Measurements from ENCODE around the gene RDH11. TPM values are rescaled to one million over a fixed set of nuclear protein-coding genes. Genes with fewer than 3 reads are reported as not detected.
"Not testable (repeated sequence)": the region's sequence is repeated elsewhere in the genome, so short reads cannot be mapped to it uniquely, and the experiment has no call there.

Gene RDH11, protein sequence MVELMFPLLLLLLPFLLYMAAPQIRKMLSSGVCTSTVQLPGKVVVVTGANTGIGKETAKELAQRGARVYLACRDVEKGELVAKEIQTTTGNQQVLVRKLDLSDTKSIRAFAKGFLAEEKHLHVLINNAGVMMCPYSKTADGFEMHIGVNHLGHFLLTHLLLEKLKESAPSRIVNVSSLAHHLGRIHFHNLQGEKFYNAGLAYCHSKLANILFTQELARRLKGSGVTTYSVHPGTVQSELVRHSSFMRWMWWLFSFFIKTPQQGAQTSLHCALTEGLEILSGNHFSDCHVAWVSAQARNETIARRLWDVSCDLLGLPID
- polyA plus RNA-seq (ENCODE audit: insufficient read length in 4 of 4), result 100 to 1,000 TPM; 104 to 117 (median 115) TPM

DNA sequence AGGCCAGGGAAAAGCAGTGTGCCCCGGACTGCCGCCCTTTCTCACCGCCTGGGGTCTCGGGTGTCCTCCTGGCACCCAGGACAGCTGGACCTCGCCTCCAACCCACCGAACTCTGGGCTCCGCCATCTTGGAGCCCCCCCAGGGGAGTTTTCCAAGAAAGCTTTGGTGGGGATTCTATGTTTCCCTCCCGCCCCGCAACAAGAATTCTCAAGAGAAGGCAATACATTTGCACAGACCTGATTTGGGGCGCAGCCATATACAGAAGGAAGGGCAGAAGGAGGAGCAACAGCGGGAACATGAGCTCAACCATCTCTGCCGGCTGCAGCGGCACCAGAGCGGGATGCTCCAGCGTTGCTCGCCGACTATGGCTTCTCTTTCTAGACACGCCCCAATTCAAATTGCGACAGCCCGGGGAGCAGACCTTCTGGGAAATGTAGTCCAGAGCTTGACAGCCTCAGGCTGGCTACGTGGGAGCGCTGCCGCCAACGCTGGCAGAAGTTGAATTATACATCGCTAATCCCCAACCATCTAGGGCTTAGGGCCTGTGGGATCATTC lies at the start of gene RDH11:
TSS of gene RDH11 (minus strand) at position 371 of the 556 bp plus-strand sequence. CDS start at position 310, 61 bp downstream.
- DNase-seq (ENCODE audit: low read depth in 4 of 4, low spot score in 3 of 4), result peak; percentile 73 to 87 (median 80)

DNA sequence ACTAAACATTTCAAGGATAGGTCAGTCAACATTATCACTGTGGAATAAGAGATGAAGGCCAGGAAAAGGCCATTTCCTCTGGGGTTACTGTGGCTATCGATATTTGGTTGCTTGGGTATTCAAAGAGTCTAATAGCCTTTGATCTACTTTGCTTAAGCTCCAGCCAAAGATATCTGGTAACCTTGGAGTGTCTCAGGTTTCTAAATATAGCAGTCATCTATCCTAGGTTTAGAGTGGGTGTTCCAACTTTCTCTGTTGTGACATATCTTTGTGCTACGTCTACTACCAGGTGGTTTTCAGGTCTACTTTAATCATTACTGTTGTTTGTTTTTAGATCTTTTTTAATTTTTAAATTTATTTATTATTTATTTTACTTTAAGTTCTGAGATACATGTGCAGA lies 48.5 kb upstream of the RDH11 start:
- DNase-seq (ENCODE audit: low read depth in 4 of 4, low spot score in 3 of 4), result no peak

DNA sequence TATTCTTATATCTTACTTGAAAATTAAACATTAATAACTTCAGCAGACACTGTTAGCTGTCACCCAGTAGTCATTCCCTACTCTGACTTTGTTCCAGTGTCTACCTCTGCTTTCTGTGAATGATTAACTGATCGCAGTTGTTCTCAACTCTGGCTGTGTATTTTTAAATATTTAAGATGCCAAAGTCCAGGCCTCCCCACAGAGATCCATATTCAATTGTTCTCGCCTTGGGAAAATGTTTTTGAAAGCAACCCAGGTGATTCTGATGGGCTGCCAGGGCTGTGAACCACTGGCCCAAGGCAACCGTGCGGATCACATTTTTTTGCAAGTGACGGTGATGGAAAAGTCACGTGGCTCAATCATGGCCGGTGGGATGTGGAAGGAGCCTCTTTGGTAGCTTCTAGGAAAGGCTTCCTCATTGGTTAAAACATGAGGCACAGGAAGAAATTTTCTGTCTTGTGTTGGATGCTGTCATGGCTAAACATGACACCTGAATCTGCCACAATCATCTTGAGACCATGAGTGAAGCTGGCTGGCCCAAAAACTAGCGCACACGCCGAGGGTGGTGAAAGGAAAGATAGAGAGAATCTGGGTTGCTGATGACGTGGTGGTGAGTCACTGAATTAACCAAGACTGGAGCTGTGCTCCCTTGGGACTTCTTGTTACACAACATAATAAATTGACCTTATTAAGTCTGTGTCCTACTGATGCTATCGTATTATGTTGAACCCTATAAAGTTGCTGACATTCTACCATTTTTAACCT lies 43.4 kb upstream of the RDH11 start:
- no peak for DNase-seq (ENCODE audit: low read depth in 4 of 4, low spot score in 3 of 4)

DNA sequence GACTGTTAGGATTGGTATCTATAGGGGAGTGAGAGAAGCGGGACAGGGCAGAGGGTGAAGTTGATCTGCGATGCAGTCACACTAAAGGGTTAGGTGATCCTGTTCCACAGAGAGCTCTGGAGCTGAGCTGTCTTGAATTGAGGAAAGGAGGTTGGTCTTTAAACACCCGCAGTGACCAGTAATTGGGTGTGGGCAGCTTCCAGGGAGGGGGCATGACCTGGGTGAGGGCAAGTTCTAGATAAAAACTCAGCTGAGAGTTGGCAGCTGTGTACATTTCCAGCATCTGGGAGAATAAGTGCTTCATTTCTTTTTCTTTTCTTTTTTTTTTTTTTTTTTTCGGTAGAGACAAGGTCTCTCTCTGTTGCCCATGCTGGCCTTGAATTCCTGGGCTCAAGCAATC lies 41.2 kb upstream of the RDH11 start:
- DNase-seq (ENCODE audit: low read depth in 4 of 4, low spot score in 3 of 4), result no peak

DNA sequence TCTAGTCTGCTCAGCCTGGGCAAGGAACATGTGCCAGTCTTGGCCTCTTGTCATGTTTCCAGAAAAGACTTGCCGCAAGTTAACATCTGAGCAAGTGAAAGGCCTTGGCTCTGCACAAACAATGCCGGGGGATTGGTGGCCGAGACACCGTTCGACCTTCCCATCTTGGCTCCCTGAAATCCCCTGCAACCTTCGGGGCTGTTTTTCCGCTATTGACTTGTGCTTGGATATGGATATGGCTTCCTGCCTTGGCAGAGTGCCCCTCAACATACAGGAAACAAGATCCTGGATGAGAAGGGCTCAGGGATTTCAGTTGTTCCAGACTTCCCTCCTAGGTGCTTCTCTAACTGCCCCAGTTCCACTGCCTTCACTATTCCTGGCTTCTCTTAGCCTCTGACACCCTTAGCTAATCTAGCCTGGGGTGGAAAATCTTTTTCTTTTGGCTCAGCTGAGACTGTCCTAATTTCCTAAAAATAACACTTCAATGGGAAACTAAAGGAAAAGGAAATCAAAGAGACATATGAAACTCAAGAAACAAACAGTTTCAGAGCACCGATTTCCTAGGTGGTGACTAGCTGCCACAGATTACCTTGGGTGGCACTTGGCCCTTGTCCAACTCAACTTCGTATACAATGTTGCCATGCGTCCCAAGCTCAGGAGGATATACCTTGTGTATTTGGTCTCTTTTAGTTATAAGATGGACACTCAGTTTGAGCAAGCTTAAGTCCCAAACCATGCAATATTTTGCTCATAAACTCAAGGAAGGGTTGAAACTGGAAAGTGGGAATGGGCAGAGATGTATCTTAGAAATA lies 40.0 kb upstream of the RDH11 start:
- DNase-seq (ENCODE audit: low read depth in 4 of 4, low spot score in 3 of 4), result no peak

DNA sequence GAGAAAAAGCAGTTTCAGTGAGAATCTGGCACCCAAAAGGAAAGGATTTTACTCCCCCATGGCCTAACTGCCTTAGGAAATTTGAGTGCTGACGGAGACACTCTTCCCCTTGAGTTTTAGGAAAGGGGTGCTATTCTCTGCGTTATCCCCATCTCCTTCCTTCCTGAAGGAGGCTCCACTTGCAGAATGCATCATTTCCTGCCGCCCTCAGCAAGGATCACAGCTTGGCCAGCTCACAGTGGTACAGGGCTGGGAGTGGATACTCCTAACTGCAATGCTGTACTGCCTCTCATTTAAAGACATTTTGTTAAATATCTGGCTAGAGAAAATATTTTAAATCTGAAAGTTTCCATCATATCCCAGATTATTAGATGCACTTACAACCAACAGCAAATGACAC lies 39.1 kb upstream of the RDH11 start:
- DNase-seq (ENCODE audit: low read depth in 4 of 4, low spot score in 3 of 4), result no peak

DNA sequence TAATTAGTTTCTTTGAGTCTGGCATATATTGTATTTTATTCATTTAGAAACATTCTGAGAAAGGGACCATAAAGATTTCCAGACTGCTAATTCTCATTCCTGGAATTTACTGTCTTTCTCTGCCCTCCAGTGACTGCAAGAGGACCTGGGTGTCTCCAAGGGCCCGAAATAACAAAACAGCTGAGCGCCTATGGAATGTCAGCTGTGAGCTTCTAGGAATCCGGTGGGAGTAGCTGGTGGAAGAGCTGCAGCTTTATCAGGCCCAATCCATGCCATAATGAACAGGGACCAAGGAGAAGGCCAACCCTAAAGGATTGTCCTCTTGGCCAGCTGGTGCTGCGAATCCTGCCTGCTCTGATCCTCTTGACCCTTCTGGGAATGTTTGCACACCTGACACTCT lies 38.1 kb upstream of the RDH11 start:
- DNase-seq (ENCODE audit: low read depth in 4 of 4, low spot score in 3 of 4), result peak in 2 of 4 donors; percentile 23 to 29

DNA sequence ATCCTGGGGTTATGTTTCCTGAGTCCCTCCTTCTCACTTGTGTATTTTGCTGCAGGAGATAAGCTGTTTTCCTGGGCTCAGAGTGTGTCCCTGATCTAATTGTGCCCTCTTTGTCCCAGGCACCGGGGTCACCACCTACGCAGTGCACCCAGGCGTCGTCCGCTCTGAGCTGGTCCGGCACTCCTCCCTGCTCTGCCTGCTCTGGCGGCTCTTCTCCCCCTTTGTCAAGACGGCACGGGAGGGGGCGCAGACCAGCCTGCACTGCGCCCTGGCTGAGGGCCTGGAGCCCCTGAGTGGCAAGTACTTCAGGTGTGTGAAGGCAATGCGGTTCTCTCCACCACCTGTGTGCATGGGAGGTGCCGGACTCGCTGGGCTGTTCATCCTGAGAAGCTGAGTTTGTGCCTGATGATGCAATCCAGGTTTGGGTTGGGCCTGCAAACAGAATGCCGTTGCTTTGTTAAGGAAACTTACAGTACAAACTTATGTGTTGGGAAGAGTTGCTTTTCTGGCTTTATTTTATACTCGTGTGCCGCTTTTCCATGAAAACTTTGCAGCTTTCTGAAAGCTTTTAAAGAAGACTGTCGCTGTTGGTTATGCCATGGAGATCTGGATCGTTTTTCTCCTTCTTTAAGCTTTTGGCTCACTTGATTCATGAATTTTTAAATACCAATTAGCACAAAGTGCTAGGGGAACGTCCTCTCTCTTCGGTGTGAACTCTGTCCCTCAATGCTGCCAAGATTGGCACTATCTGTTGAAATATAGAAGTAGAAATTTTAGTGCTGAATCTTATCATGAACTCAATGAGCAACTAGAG lies 33.7 kb upstream of the RDH11 start:
- DNase-seq (ENCODE audit: low read depth in 4 of 4, low spot score in 3 of 4), result no peak

DNA sequence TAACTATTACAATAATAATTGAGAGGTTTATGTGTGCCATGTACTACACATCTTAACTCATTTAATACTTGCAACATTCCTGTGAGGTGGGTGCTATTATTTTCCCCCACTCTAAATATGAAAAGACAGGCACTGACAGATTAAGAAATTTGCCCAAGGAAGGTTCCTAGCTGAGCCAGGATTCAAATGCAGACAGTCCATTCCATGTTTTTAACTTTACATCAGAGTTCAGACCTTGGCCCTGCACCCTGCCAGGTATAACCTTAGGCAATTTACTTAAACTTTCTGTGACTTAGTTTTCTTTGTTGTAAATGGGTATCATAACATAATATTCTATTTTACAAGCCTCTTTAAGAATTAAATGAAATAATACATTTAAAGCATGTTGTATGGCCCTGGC lies 32.7 kb upstream of the RDH11 start:
- DNase-seq (ENCODE audit: low read depth in 4 of 4, low spot score in 3 of 4), result no peak

DNA sequence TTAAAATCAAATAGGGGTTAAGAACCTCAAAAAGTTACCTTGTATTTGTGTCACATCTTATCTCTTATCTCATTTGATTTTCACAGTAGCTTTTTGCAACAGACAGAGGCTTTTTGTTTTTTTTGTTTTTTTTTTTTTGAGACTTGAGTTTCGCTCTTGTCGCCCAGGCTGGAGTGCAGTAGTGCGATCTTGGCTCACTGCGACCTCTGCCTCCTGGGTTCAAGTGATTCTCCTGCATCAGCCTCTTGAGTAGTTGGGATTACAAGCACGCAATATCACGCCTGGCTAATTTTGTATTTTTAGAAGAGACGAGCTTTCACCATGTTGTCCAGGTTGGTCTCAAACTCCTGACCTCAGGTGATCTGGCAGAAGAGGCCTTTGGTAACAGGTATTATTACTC lies 31.8 kb upstream of the RDH11 start:
- DNase-seq (ENCODE audit: low read depth in 4 of 4, low spot score in 3 of 4), result no peak

DNA sequence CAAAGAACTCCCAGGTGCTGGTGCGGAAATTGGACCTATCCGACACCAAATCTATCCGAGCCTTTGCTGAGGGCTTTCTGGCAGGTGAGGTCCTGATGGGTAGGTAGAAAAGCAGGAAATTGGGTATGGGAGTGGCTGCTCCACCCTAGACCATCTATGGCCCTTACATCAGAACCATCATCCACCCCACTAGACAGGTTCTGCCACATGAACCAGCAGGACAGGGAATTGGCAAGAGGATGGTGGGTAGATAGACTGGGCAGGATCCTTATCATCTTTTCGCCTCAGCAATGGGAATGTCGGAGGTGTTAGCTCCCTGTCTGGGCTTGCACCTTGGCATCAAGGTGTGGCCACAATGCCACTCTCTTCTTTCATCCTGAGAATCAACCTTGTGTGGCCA lies 29.6 kb upstream of the RDH11 start:
- no peak for DNase-seq (ENCODE audit: low read depth in 4 of 4, low spot score in 3 of 4)

DNA sequence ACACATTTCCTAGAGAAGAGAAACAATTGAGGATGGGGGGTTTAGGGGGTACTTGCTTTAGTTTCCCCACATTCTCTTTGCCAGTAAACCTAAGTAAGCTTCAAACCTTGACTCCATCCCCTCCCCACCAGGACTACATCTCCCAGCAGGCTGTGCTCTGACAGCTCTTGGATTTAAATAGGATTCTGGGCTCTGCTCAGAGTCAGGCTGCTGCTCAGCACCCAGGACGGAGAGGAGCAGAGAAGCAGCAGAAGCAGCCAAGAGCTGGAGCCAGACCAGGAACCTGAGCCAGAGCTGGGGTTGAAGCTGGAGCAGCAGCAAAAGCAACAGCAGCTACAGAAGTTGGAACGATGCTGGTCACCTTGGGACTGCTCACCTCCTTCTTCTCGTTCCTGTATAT lies 26.7 kb upstream of the RDH11 start:
- DNase-seq (ENCODE audit: low read depth in 4 of 4, low spot score in 3 of 4), result no peak

DNA sequence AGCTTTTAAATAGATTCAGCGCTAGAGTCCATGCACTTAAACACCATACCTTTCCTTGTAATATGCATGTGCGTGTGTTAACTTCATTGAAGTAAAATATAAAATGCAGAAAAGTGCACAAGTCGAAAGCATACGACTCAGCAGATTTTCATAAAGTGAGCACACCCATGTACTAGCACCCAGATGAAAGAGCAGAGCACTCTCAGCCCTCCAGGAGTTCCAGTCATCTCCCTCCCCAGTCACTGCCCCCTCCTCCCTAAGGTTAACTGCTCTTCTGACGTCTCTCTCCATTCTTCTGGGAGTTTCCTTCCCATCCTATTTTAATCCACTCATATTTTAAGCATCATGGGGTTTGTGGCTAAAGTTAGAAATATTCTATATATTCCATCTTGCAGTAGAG lies 26.3 kb upstream of the RDH11 start:
- DNase-seq (ENCODE audit: low read depth in 4 of 4, low spot score in 3 of 4), result no peak

DNA sequence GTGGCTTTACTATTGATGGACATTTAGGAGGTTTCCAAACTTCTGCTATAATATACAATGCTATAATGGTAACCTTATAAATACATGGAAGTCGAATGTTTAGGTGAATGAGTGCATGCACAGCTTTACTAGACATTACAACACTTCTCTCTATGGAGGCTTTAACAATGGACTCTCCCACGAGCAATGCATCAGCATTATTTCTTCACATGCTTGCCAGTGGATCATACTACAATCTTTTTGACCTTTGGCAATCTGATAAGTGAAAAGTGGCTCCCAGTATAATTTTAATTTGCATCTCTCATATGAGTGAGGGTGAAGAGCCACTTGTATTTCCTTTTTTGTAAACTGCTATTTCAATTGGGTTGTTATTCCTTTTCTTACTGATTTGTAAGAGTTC lies 24.3 kb upstream of the RDH11 start:
- no peak for DNase-seq (ENCODE audit: low read depth in 4 of 4, low spot score in 3 of 4)

DNA sequence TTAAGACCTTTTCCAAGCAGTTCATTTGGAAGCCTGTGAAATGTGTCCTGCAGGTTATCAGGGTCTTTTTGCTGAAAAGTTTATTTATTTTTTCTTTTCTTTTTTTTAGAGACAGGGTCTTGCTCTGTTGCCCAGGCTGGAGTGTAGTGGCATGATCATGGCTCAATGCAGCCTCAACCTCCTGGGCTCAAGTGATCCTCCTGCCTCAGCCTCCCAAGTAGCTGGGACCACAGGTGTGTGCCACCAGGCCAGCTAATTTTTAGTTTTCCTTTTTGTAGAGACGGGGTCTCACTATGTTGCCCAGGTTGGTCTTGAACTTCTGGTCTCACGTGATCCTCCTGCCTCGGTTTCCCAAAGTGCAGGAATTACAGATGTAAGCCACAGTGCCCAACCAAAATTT lies 23.8 kb upstream of the RDH11 start:
- DNase-seq (ENCODE audit: low read depth in 4 of 4, low spot score in 3 of 4), result not testable (repeated sequence)

DNA sequence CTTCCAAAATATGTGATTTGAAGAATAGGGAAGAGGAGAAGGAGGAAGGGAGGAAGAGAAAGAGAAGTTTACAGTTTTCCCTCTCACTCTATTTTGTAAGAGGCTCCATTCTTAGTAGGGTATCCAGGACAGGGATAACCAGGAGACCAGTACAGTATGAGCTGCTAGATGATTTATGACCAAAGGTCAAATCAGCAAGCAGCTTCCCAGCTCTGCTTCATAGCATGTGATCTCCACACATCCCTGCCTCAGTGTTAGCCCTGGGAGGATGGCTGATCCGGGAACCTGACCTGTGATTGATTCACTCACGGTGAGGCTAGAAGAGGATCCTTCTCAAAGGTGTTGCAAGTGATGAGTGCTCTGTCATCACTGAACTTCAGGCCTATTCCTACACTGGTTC lies 22.7 kb upstream of the RDH11 start:
- DNase-seq (ENCODE audit: low read depth in 4 of 4, low spot score in 3 of 4), result no peak

DNA sequence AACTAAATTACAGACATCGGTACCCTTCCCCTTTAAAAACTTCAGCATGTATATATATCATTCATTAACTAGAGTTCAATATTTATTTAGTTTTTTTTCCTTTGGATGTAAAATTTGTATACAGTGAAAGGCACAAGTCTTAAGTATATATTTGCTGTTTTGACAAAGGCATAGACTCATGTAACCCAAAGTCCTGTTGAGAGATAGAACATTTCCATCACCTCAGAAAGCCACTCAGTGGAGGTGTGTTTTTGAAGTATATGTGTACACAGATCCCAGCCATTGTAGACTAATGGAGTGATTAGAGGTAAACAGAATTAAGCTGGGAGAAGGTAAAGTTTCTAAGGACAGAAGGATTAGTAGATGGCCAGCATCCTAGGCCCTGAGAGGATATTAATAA lies 21.5 kb upstream of the RDH11 start:
- DNase-seq (ENCODE audit: low read depth in 4 of 4, low spot score in 3 of 4), result no peak

DNA sequence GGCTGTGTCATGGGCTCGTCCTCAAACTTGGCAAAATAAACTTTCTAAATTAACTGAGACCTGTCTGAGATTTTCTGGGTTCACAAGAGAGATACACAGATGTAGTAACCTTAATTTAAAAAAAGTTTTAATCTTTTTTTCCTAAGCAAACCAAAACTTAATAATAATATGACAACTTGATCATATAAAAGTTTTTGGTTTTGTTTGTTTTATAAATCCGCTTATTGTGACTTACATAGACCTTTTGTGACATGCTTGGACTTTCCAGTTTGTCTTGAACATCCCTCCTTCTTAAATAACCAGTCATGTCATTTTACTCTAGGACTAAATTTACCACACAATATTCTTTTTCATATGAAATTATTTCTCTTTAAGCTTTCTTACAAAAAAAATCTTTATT lies 14.6 kb upstream of the RDH11 start:
- no peak for DNase-seq (ENCODE audit: low read depth in 4 of 4, low spot score in 3 of 4)

DNA sequence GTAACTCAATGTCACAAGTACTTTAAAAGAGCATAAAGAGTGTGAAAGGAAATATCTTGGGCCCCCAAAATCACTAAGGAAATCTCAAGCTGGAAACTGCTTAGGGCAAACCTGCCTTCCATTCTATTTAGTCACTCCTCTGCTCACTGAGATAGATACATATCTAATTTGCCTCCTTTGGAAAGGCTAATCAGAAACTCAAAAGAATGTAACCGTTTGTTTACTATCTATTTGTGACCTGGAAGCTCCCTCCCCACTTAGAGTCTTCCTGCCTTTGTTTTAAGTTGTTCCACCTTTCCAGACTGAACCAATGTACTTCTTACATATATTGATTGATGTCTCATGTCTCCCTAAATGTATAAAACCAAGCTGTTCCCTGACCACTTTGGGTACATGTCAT lies 14.2 kb upstream of the RDH11 start:
- DNase-seq (ENCODE audit: low read depth in 4 of 4, low spot score in 3 of 4), result not testable (repeated sequence)

DNA sequence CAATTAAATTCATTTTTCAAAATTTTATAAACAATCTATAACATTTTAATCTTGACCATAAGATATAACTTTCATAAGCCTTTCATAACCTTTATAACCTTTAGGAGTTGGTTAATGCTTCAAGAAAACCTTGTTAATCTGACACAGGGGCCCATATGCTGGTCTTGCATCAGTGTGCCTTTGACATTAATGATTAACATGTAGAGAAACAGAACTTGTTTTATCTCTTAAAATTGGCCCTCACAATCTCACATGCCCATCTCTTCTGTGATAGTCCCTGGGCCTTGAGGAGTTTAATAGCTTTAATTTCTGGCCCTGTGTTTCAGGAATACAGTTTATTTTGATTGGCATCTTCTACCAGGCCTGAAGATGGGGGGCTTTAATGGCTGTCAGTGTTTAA lies 13.8 kb upstream of the RDH11 start:
- DNase-seq (ENCODE audit: low read depth in 4 of 4, low spot score in 3 of 4), result not testable (repeated sequence)

Measured in right renal pelvis (tissue), 4 donors.